Upper lobe of right lung (tissue), 1 donor: ENCODE results near the gene GTF3C5. TPM values are rescaled to one million over a fixed set of nuclear protein-coding genes. Genes with fewer than 3 reads are reported as not detected.

Experiments used
- ATAC-seq: fragments of 200-7000 bp; cut with Tn5 transposase; one replicate; pipeline ENCODE4 v1.9.1; 2020; ENCODE audit warnings: mild to moderate bottlenecking, moderate library complexity
- DNase-seq: peaks from one replicate; pipeline ENCODE4 v3.0.0-alpha.2; 2020
- H3K27ac ChIP-seq: fragments of 200-600 bp; one replicate; pipeline ENCODE4 v1.8.0; 2022
- H3K27me3 ChIP-seq: fragments of 200-600 bp; one replicate; pipeline ENCODE4 v1.8.0; 2022; ENCODE audit warnings: mild to moderate bottlenecking
- H3K36me3 ChIP-seq: fragments of 200-600 bp; one replicate; pipeline ENCODE4 v1.8.0; 2022
- H3K4me1 ChIP-seq: fragments of 200-600 bp; one replicate; pipeline ENCODE4 v1.8.0; 2022
- H3K4me3 ChIP-seq: fragments of 200-600 bp; one replicate; pipeline ENCODE4 v1.8.0; 2022; ENCODE audit warnings: mild to moderate bottlenecking
- H3K9me3 ChIP-seq: fragments of 200-600 bp; one replicate; pipeline ENCODE4 v1.8.0; 2022
- intact Hi-C: fragments of 100-400 bp; cut with DNase I; formaldehyde crosslinking; loops from one replicate; pipeline ENCODE4 v1.11.0; 2022
- microRNA-seq: library from miRNA; unstranded; fragments of <30 nt; microRNA quantifications from one replicate; pipeline ENCODE4 v1.2.0, GENCODE V29; 2020; ENCODE audit warnings: borderline microRNAs expressed
- total RNA-seq: library from RNA; stranded (reverse); fragmentation: NEBNext Ultra II Directional; extraction: Animal tissue kit (Norgen Biotek cat#: 25700); gene quantifications from one replicate; pipeline ENCODE4 v1.2.1, GENCODE V29; 2021
- TF ChIP-seq, protein P1 (sequence below): fragments of 200-600 bp; IDR thresholded peaks from one replicate; pipeline ENCODE4 v1.8.0; 2022; ENCODE audit warnings: antibody characterized with exemption
- donor health status: DM: no; HTN: yes; CAD: no; lungs with severe emphysema.

Gene GTF3C5
- total RNA-seq, 1 donor from 2014 or later: 41.7 TPM

DNA sequence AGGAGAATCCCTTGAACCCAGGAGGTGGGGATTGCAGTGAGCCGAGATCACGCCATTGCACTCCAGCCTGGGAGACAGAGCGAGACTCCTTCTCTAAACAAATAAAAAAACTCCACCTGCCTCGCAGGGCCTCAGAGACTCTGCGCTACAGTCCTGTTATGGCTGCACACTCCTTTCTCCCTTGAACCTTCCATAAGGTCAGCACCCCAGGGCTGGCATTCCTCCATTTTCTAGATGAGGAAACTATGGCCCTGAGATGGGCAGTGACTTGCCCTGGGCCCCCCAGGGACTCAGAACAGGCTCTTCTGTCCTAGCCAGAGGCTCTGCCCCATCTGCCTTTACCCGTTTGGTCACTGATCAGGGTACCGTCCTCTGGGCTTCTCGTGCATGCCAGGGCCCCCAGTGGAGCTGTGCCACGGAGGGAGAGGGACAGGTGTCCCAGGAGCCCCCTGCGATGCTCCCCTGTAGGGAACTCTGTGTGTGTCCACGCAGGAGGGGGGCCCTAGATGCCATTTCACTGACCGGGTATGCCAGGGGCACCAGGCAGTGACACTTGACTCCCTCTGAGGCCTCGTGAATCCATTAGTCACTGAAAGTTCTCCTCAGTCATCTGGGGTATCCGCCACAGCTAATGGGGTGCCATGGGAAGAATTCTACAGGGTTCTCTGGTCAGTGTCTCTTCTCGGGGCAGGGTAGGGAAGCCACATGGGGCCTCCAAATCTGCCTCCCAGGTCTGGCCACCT, 74.1 kb downstream of the GTF3C5 start:
- no peaks in the 10 kb centered on the region for H3K9me3 ChIP-seq
- H3K4me3 ChIP-seq: no peak overlapping the region
- intact Hi-C loops: no loop called here
- H3K27me3 ChIP-seq: no peaks in the 10 kb centered on the region
- DNase-seq: peak; percentile 50
- H3K27ac ChIP-seq: no peak overlapping the region
- ATAC-seq: no peak
- no peaks in the 10 kb centered on the region for H3K4me1 ChIP-seq
- TF ChIP-seq, protein P1, sequence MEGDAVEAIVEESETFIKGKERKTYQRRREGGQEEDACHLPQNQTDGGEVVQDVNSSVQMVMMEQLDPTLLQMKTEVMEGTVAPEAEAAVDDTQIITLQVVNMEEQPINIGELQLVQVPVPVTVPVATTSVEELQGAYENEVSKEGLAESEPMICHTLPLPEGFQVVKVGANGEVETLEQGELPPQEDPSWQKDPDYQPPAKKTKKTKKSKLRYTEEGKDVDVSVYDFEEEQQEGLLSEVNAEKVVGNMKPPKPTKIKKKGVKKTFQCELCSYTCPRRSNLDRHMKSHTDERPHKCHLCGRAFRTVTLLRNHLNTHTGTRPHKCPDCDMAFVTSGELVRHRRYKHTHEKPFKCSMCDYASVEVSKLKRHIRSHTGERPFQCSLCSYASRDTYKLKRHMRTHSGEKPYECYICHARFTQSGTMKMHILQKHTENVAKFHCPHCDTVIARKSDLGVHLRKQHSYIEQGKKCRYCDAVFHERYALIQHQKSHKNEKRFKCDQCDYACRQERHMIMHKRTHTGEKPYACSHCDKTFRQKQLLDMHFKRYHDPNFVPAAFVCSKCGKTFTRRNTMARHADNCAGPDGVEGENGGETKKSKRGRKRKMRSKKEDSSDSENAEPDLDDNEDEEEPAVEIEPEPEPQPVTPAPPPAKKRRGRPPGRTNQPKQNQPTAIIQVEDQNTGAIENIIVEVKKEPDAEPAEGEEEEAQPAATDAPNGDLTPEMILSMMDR: no peak
- peaks cover 96% of the 10 kb centered on the region for H3K36me3 ChIP-seq

DNA sequence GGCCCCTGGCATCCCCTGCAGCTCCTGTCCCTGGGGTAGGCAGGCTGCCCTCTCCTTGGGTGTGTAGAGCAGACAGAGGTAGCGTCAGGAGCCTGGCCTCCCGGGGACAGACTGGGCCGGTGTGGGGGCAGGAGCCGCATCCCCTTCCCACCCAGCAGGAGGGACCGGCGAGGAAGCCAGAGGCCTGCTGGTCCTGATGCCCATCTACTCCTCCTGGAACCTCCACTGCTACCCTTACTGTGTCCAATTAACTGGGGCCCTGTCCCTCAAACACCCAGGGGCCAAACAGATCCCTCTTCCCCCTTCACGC, 74.6 kb downstream of the GTF3C5 start:
- intact Hi-C loops: no loop called here
- ATAC-seq: no peak
- Histone ChIP-seq H3K27me3 (no peaks in the 10 kb centered on the region), H3K4me3 (no peak overlapping the region), H3K27ac (no peak overlapping the region), H3K4me1 (no peaks in the 10 kb centered on the region), H3K36me3 (peaks cover 96% of the 10 kb centered on the region), H3K9me3 (no peaks in the 10 kb centered on the region)
- TF ChIP-seq, protein P1: no peak
- DNase-seq: peak; percentile 58

DNA sequence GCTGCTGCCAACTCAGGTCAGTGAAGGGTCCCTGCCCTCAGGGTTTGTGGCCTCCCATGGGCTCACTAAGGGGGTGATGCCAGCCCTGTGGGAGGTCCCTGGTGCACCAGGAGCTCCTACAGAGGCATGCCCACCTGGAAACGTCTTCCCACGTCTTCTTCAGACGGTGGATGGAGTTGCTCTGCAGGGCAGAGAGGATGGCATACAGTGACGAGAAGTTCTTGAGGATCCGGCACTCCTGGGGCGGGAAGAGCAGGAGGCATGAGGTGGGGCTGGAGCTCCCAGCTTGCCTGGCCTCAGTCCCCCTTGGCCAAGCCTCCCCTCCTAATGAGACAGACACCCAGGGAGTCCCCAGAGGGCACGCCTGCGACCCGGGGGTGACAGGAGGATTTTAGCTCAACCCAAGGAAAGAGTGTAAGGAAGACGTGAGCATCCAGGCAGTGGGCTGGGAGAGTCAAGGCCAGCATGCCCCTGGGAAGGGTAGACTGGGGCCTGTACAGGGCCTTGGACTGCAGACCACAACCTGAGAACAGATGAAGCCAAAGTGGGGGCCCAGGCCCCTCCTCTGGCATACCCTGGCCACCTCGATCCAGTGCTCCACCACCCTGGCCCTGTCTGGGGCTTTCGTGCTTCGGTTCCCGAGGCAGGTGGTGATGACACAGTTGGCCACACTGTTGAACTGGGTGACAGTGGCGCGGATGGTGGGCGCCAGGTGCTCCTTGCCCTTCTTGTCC, 75.9 kb downstream of the GTF3C5 start:
- Histone ChIP-seq H3K4me3 (no peak overlapping the region), H3K4me1 (no peaks in the 10 kb centered on the region), H3K27ac (no peak overlapping the region), H3K9me3 (no peaks in the 10 kb centered on the region), H3K36me3 (peaks cover 96% of the 10 kb centered on the region), H3K27me3 (no peaks in the 10 kb centered on the region)
- TF ChIP-seq, protein P1: no peak
- intact Hi-C loops: no loop called here
- ATAC-seq: no peak
- peak; percentile 59 for DNase-seq

DNA sequence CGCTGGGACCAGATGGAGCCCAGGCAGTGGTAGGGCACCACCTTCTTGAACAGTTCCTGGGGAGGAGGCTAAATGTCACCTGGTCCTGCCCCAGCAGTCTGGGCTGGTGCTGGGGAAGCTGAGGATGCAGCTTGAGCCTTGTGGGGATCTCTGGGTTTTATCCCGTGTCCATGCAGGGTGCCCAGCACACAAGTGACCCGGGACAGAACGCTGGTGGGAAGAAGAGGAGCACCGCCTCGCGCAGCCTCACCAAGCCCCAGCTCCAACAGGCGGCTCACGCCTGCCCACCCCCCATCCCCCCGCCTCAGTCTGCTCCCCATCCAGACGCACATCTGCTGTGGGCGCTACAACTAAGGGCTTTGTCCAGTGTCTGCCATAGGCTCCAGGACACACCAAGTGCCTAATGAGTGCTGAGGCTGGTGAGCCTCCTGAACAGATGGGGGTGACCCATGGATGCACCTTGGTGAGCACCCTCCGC, 76.5 kb downstream of the GTF3C5 start:
- ATAC-seq: no peak
- Histone ChIP-seq H3K27ac (no peak overlapping the region), H3K9me3 (no peaks in the 10 kb centered on the region), H3K27me3 (no peaks in the 10 kb centered on the region), H3K36me3 (peaks cover 91% of the 10 kb centered on the region), H3K4me1 (peaks cover 4% of the 10 kb centered on the region), H3K4me3 (no peak overlapping the region)
- intact Hi-C loops: no loop called here
- no peak for DNase-seq
- TF ChIP-seq, protein P1: no peak

Small RNAs within 50 kb of the gene (microRNA-seq; reads per million reads assigned to microRNA genes)
- 1.3 reads per million for gene MIR6877

Other genes with a start within 250 kb of the GTF3C5 start
- gene AK8, start 152.7 kb upstream of the GTF3C5 start, total RNA-seq: 0.55 TPM
- 3.3 TPM for gene SPACA9, start 152.1 kb upstream of the GTF3C5 start, total RNA-seq
- gene TSC1, start 86.4 kb upstream of the GTF3C5 start, total RNA-seq: 44.9 TPM
- 0.52 TPM for gene GFI1B, start 52.3 kb upstream of the GTF3C5 start, total RNA-seq
- 0.75 TPM for gene CEL, start 31.0 kb downstream of the GTF3C5 start, total RNA-seq
- 66.3 TPM for gene RALGDS, start 90.2 kb downstream of the GTF3C5 start, total RNA-seq
- 27.4 TPM for gene GBGT1, start 132.9 kb downstream of the GTF3C5 start, total RNA-seq
- not detected for gene OBP2B, start 178.3 kb downstream of the GTF3C5 start, total RNA-seq
- 16.8 TPM for gene ABO, start 244.2 kb downstream of the GTF3C5 start, total RNA-seq